SJCRH30 (cell line): ENCODE measurements around the gene SLC25A31. TPM values are rescaled to one million over a fixed set of nuclear protein-coding genes. Genes with fewer than 3 reads are reported as not detected.

ENCODE experiments used
- DNase-seq, 2 experiments: peaks; one replicate each; pipeline ENCODE4 v3.0.0-alpha.2; 2015 to 2020
- H3K27ac ChIP-seq: fragments of 250-450 bp; sonication (Bioruptor Pico); 2 replicates; pipeline ENCODE4 v1.5.1; 2020; ENCODE audit warnings: mild to moderate bottlenecking, moderate library complexity
- H3K27me3 ChIP-seq: fragments of 250-450 bp; sonication (Bioruptor Pico); 2 replicates; pipeline ENCODE4 v1.5.1; 2020; ENCODE audit warnings: mild to moderate bottlenecking, moderate library complexity
- H3K36me3 ChIP-seq: fragments of 250-450 bp; sonication (Bioruptor Pico); 2 replicates; pipeline ENCODE4 v1.5.1; 2020; ENCODE audit warnings: mild to moderate bottlenecking, moderate library complexity
- H3K4me1 ChIP-seq: fragments of 250-450 bp; sonication (Bioruptor Pico); 2 replicates; pipeline ENCODE4 v1.5.1; 2020; ENCODE audit warnings: mild to moderate bottlenecking, moderate library complexity
- H3K4me3 ChIP-seq: fragments of 250-450 bp; sonication (Bioruptor Pico); 2 replicates; pipeline ENCODE4 v1.5.1; 2020; ENCODE audit warnings: mild to moderate bottlenecking, moderate library complexity
- H3K9me3 ChIP-seq: fragments of 250-450 bp; sonication (Bioruptor Pico); replicated peaks from 2 replicates; pipeline ENCODE4 v1.5.1; 2020; ENCODE audit warnings: mild to moderate bottlenecking, moderate library complexity
- total RNA-seq: library from RNA; depleted of rRNA; stranded (reverse); fragments of >200 nt; shearing (Covaris generic); gene quantifications from 2 replicates; pipeline ENCODE4 v1.2.3, GENCODE V29; 2014; rRNA removed

SLC25A31 gene
- 0.10 TPM in 1 of 2 replicates, not detected in the other for total RNA-seq

GRCh38 chr4:127730142-127730913, at the start of gene SLC25A31:
Gene SLC25A31, plus strand, starts transcription at chr4:127730400. Its CDS starts 146 bp downstream, at chr4:127730546.
- no peak for DNase-seq
- Histone ChIP-seq H3K27me3 (no peaks in the 10 kb centered on the region), H3K4me1 (no peaks in the 10 kb centered on the region; the same call in 1 of the 2 replicates), H3K27ac (no peak within 1 kb of the TSS), H3K36me3 (no peaks in the 10 kb centered on the region), H3K4me3 (no peak within 1 kb of the TSS), H3K9me3 (no peaks in the 10 kb centered on the region)

GRCh38 chr4:127685292-127685691, 44.9 kb upstream of the SLC25A31 start:
- H3K4me3 ChIP-seq: no peak overlapping the region
- no peak for DNase-seq
- no peak overlapping the region for H3K27ac ChIP-seq

GRCh38 chr4:127686658-127687057, 43.5 kb upstream of the SLC25A31 start:
- Histone ChIP-seq H3K36me3 (no peaks in the 10 kb centered on the region), H3K4me3 (no peak overlapping the region), H3K4me1 (no peaks in the 10 kb centered on the region), H3K27ac (no peak overlapping the region), H3K9me3 (no peaks in the 10 kb centered on the region; the same call in 1 of the 2 replicates), H3K27me3 (no peaks in the 10 kb centered on the region)
- DNase-seq: no peak

More at GRCh38 chr4:127685292-127685691, 44.9 kb upstream of the SLC25A31 start:
- no peaks in the 10 kb centered on the region for H3K4me1 ChIP-seq
- H3K9me3 ChIP-seq: no peaks in the 10 kb centered on the region; the same call in 1 of the 2 replicates
- no peaks in the 10 kb centered on the region for H3K27me3 ChIP-seq
- H3K36me3 ChIP-seq: no peaks in the 10 kb centered on the region

- Histone ChIP-seq H3K36me3 (no peaks in the 10 kb centered on the region), H3K27ac (no peak overlapping the region), H3K9me3 (no peaks in the 10 kb centered on the region; the same call in 1 of the 2 replicates), H3K4me1 (no peaks in the 10 kb centered on the region), H3K4me3 (no peak overlapping the region), H3K27me3 (no peaks in the 10 kb centered on the region)
- DNase-seq: no peak
These were observed 42.6 kb upstream of the SLC25A31 start for GRCh38 chr4:127687580-127687979.

- H3K27me3 ChIP-seq: no peaks in the 10 kb centered on the region
- H3K27ac ChIP-seq: no peak overlapping the region
- no peak overlapping the region for H3K4me3 ChIP-seq
- DNase-seq: no peak
- no peaks in the 10 kb centered on the region for H3K9me3 ChIP-seq
- no peaks in the 10 kb centered on the region for H3K36me3 ChIP-seq
- peaks cover 3% of the 10 kb centered on the region; the same call in 1 of the 2 replicates for H3K4me1 ChIP-seq
These were observed 31.4 kb upstream of the SLC25A31 start for GRCh38 chr4:127698789-127699200.

GRCh38 chr4:127708985-127709384, 21.2 kb upstream of the SLC25A31 start:
- no peaks in the 10 kb centered on the region for H3K27me3 ChIP-seq
- H3K36me3 ChIP-seq: no peaks in the 10 kb centered on the region
- no peaks in the 10 kb centered on the region for H3K9me3 ChIP-seq
- DNase-seq: peak in 1 of 2 experiments; percentile 4
- H3K4me1 ChIP-seq: no peaks in the 10 kb centered on the region
- no peak overlapping the region for H3K27ac ChIP-seq
- H3K4me3 ChIP-seq: no peak overlapping the region

- no peaks in the 10 kb centered on the region for H3K4me1 ChIP-seq
- no peak overlapping the region for H3K4me3 ChIP-seq
- H3K9me3 ChIP-seq: no peaks in the 10 kb centered on the region
- no peak overlapping the region for H3K27ac ChIP-seq
- no peak for DNase-seq
- H3K27me3 ChIP-seq: no peaks in the 10 kb centered on the region
- H3K36me3 ChIP-seq: no peaks in the 10 kb centered on the region
These were observed 20.7 kb upstream of the SLC25A31 start for GRCh38 chr4:127709456-127709855.

- Histone ChIP-seq H3K4me1 (no peaks in the 10 kb centered on the region), H3K36me3 (no peaks in the 10 kb centered on the region), H3K27me3 (no peaks in the 10 kb centered on the region), H3K27ac (no peak overlapping the region), H3K4me3 (no peak overlapping the region), H3K9me3 (no peaks in the 10 kb centered on the region)
- DNase-seq: no peak
These were observed 1.2 kb downstream of the SLC25A31 start for GRCh38 chr4:127731406-127731805.

GRCh38 chr4:127732623-127733328, 2.6 kb downstream of the SLC25A31 start:
- H3K36me3 ChIP-seq: no peaks in the 10 kb centered on the region
- H3K27ac ChIP-seq: no peak overlapping the region
- DNase-seq: peak in 1 of 2 experiments; percentile 63
- no peak overlapping the region for H3K4me3 ChIP-seq
- H3K4me1 ChIP-seq: no peaks in the 10 kb centered on the region
- H3K9me3 ChIP-seq: no peaks in the 10 kb centered on the region
- no peaks in the 10 kb centered on the region for H3K27me3 ChIP-seq

- Histone ChIP-seq H3K4me3 (no peak overlapping the region), H3K36me3 (no peaks in the 10 kb centered on the region), H3K4me1 (no peaks in the 10 kb centered on the region), H3K27ac (no peak overlapping the region), H3K27me3 (no peaks in the 10 kb centered on the region), H3K9me3 (no peaks in the 10 kb centered on the region)
- DNase-seq: no peak
These were observed 4.8 kb downstream of the SLC25A31 start for GRCh38 chr4:127734976-127735375.

GRCh38 chr4:127737295-127737694, 7.1 kb downstream of the SLC25A31 start:
- DNase-seq: no peak
- no peak overlapping the region for H3K4me3 ChIP-seq
- no peaks in the 10 kb centered on the region for H3K36me3 ChIP-seq
- H3K27me3 ChIP-seq: no peaks in the 10 kb centered on the region
- H3K9me3 ChIP-seq: no peaks in the 10 kb centered on the region
- no peaks in the 10 kb centered on the region for H3K4me1 ChIP-seq
- H3K27ac ChIP-seq: no peak overlapping the region

- Histone ChIP-seq H3K4me3 (no peak overlapping the region), H3K36me3 (no peaks in the 10 kb centered on the region), H3K9me3 (no peaks in the 10 kb centered on the region), H3K4me1 (no peaks in the 10 kb centered on the region), H3K27me3 (no peaks in the 10 kb centered on the region), H3K27ac (no peak overlapping the region)
- no peak for DNase-seq
These were observed 11.0 kb downstream of the SLC25A31 start for GRCh38 chr4:127741247-127741646.

GRCh38 chr4:127747883-127748282, 17.7 kb downstream of the SLC25A31 start:
- peak in 1 of 2 experiments; percentile 9 for DNase-seq
- H3K9me3 ChIP-seq: no peaks in the 10 kb centered on the region
- H3K4me3 ChIP-seq: no peak overlapping the region

GRCh38 chr4:127748957-127749356, 18.8 kb downstream of the SLC25A31 start:
- H3K27ac ChIP-seq: no peak overlapping the region
- H3K9me3 ChIP-seq: no peaks in the 10 kb centered on the region
- H3K4me3 ChIP-seq: no peak overlapping the region
- no peaks in the 10 kb centered on the region for H3K27me3 ChIP-seq
- DNase-seq: no peak
- no peaks in the 10 kb centered on the region for H3K36me3 ChIP-seq
- H3K4me1 ChIP-seq: no peaks in the 10 kb centered on the region

More at GRCh38 chr4:127747883-127748282, 17.7 kb downstream of the SLC25A31 start:
- H3K4me1 ChIP-seq: no peaks in the 10 kb centered on the region
- no peaks in the 10 kb centered on the region for H3K27me3 ChIP-seq
- H3K27ac ChIP-seq: no peak overlapping the region
- H3K36me3 ChIP-seq: no peaks in the 10 kb centered on the region

- Histone ChIP-seq H3K4me1 (no peaks in the 10 kb centered on the region), H3K27ac (no peak overlapping the region), H3K36me3 (no peaks in the 10 kb centered on the region), H3K4me3 (no peak overlapping the region), H3K27me3 (no peaks in the 10 kb centered on the region), H3K9me3 (no peaks in the 10 kb centered on the region)
- DNase-seq: no peak
These were observed 26.7 kb downstream of the SLC25A31 start for GRCh38 chr4:127756906-127757305.
